GM03348 (cell line): ENCODE measurements around the gene MGMT.

Source experiments
- DNase-seq: peaks from one replicate; pipeline ENCODE4 v3.0.0; 2012; ENCODE audit warnings: low spot score

The MGMT gene

DNA sequence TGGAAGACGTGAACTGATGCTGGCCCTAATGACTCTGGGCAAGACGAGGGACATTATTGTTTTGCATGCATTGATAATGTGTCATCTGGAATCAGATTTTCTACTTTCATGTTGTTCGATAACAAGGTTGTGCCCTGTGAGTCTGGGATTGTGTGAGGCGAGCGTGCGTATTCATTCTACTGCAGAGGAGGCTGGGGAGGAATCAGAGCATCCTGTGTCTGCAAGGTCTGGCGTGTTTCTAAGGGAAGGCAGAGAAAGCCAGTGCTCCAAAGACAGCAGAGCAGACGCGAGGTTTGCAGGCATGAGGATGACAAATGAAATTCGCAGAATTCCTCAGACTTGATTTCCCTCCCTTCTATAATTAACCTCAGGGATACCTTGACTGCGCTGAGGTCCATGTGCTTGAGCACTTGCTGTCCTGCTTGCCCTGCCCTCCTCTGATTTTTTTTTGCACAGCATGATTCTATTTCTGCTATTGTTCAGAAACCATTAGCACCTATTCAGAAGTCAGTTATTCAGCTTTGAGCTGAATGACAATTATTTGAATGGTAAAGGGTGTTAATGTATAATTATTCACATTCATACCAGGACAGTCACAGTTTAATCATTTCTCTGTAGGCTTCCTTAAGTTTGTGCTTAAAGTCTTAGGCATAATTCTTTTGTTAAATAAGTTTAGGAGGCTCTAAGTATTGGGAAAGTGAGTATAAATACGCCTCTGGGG lies 263.4 kb downstream of the MGMT start:
- DNase-seq: no peak

DNA sequence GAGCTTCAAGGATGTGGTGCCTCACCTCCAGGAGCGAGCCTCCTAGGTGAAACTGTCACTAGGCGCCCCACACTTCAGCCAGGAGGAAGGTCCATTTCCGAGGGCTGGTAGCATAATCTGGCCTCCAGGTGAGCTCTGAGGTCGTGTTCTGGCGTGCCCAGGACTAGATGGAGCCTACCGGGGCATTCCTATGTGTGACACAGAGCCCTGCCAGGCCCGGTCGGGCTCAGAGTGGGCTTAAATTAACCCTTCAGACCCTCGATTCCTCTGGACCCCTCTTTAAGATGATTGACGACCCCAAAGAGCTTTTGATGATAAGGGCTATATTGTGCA lies 263.9 kb downstream of the MGMT start:
- no peak for DNase-seq

GRCh38 chr10:129740532-129741279 lies 273.7 kb downstream of the MGMT start:
- DNase-seq: no peak

- DNase-seq: no peak
Measured at GRCh38 chr10:129741280-129741977, 274.4 kb downstream of the MGMT start.

GRCh38 chr10:129741978-129742741 lies 275.1 kb downstream of the MGMT start:
- no peak for DNase-seq

GRCh38 chr10:129742742-129743550 lies 275.9 kb downstream of the MGMT start:
- no peak for DNase-seq

DNA sequence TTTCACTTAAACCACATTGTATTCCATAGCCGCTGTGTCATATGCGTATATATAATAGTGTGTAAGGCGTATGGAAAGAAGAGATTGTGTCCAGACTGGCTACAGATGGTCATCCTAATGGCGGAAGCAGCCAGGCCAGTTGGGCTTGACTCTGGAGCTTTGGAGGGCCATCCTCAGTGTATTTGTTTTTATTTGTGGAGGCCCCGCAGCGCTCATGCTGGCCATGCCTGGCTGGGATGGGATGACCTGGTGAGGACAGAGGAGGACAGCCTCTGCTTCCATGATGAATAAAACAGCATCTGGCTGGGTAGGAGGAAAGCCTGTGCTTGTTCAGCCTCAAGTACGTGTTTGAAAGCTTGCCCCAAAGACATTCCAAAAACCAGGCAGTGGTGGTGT lies 276.7 kb downstream of the MGMT start:
- no peak for DNase-seq

DNA sequence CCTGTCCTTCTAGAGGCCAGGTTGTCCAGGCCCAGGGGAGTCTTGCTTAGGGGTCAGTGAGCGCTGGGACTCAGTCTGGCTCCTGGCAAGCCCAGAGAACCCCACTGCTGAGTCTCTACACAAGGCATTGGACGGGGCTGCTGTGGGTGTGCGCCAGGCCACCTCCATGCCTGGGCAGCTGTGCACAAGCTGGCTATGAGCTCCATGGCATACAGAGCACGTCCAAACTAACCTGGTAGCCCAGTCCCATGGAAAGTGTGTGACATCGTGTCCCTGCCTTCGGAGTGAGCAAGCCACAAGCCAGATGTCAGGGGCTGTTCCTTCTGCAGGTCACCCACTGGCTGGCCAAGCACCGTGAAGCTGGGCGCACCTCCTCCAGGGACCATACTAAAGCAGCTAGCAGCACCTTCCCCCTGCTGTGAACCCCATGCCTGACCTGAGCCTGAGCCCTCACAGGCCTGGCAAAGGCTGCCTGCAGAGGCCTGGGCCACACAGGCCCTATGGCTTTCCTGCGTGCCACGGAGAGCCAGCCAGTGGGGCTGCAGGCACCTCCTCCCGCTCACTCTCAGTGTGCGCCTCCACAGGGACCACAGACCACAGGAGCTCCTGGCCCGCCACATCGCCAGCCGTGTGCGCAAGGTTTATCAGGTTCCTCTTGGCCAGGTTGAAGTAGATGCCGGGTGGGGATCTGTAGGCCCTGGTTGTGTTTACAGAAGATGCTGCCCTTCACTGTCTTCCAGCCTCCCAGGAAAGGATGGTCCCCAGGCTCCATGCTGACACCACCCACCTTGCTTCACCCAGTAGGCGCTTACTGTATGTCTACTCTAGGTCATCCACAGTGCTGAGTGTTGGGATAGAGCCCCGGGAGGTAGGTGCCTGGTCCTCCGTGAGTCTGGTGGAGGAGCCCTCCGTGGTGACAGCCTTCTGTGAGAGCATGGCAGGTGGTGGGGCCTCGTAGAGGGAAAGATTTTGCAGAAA lies 277.4 kb downstream of the MGMT start:
- no peak for DNase-seq

- DNase-seq: no peak
Measured at GRCh38 chr10:129745186-129745750, 278.2 kb downstream of the MGMT start.

GRCh38 chr10:129754211-129755050 lies 287.4 kb downstream of the MGMT start:
- DNase-seq: no peak

DNA sequence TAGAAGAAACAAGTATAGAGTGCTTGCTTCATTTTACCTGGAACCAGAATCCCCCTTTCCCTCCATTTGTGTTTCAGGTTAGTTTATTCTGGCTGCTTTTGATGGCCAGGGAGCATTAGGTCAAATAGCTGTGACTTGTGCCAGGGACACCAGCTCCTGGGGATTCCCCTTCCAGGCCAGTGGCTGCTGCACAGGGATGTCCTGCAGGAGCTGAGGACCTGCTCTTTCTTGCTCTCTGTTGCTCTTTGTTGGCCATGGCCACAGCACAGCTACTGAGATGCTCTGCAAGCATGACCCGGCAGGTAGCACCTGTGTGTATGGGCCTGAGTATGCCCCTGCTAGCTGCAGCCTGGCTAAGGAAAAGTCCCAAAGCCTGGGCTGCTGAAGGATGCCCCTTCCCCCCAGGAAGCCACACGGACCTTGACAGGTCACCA lies 288.1 kb downstream of the MGMT start:
- no peak for DNase-seq

- DNase-seq: no peak
Measured at GRCh38 chr10:129755621-129756020, 288.6 kb downstream of the MGMT start.

DNA sequence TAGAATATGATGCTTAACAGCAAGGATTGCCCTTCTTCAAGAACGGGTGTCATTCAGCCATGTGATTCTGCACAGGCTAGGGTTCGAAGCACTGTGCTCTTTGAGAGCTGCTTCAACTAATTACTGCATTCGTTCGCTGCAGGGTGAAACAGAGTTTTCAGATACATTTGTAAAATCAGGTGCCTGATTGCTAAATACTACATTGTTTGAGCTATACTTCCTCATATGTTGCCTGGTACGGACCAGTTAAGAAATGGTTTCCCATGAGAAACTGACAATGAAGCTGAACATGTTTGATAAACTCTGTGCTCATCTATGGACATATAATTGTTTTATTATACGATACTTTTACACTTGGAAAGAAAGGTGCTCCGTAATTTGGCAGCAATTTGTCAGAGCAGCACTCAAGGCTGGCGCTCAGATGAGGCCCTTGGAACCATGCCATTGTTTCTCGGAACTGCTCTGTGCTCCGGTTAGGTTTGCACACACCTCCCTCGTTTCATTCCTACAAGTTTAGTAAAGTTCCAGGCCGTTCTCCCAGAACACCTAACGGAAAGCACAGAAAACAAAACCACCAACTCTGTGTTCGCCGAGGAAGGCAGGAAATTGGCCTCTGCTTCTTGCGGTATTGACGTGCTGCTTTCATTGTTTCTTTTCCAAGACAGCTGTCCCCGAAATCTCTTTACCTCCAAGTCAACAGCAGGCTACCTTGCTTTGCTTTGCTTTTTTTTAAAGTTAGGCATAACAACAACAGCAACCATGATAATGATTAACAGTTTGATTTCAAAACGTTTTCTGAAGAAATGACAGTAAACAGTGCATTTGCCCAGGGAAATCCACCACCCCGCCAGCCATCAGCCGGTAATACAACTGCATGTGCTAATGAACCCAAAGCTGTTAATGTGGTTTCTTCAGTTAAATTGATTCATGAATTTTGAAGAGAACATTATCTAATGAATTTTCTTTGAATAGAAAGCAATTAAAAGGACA lies 290.2 kb downstream of the MGMT start:
- no peak for DNase-seq

GRCh38 chr10:129758207-129759021 lies 291.4 kb downstream of the MGMT start:
- DNase-seq: no peak

DNA sequence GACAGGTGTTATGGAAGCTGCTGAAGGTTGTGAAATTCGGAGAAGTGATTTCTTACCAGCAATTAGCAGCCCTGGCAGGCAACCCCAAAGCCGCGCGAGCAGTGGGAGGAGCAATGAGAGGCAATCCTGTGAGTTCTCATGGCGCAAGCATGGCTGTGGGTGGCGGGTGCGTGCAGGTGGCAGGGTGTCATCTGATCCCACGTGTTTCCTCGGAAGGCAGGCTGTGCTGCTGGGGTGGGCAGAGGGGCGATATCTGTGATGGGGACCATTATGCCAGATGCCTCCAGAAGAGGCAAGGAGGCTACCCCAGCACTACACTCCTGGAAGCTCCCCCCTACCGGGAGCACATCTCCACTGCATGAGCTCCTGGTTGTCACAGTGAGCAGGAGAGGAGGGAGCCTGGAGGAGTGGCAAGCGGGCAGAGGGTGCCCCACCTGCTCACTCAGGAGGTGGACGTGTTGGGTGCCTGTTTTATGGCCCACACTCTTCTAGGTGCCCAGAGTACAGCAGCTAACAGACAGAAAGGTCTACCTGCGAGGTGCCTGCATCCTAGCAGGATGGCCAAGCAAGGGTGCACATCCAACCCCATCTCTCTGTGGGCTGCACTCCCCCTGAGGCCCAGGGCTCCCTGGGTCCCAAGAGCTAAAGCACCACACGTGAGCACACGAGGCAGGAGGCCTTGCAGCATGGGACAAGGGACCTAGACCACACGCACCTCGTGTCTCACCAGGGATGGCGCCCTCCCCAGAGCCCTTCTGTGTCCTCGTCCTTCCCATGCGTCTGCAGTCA lies 292.4 kb downstream of the MGMT start:
- DNase-seq: no peak

DNA sequence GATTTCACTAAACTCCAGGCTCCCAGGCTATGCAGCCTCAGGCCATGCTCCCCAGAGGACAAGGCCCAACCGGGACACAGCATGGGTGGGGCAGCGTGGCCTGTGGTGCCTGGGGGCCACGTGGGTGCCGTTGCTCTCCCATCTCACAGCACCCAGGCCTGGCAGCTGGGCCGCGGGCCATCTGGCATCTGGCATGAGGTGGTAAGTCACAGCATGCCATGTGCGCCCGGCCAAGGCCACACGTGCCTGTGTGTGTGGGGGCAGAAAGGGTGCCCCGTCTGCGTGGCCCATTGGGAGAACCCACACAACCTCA lies 292.9 kb downstream of the MGMT start:
- DNase-seq: no peak
